GM23338 (cell line): ENCODE data around the gene INPP5A. TPM values are rescaled to one million over a fixed set of nuclear protein-coding genes. Genes with fewer than 3 reads are reported as not detected.

Source experiments
- ATAC-seq: fragments of 200-7000 bp; cut with Tn5 transposase; 3 replicates; pipeline ENCODE4 v1.9.1; 2020
- DNase-seq: peaks from one replicate; pipeline ENCODE4 v3.0.0-alpha.2; 2015; ENCODE audit warnings: low spot score
- H2AFZ ChIP-seq: fragments of 200-600 bp; sonication (generic); 2 replicates; pipeline ENCODE4 v1.8.0; 2016; ENCODE audit warnings: antibody characterized with exemption, mild to moderate bottlenecking, moderate library complexity
- H3F3A ChIP-seq: fragments of 200-600 bp; sonication (generic); replicated peaks from 2 replicates; pipeline ENCODE4 v1.8.0; 2017; ENCODE audit warnings: antibody characterized with exemption, mixed run types, low read depth
- H3K27ac ChIP-seq: fragments of 200-600 bp; sonication (generic); 2 replicates; pipeline ENCODE4 v1.6.1; 2016; ENCODE audit warnings: low read depth
- H3K27me3 ChIP-seq: fragments of 200-600 bp; sonication (generic); 2 replicates; pipeline ENCODE4 v1.8.0; 2016; ENCODE audit warnings: mild to moderate bottlenecking, mixed run types, moderate library complexity; ENCODE audit not compliant: insufficient read depth
- H3K36me3 ChIP-seq: fragments of 200-600 bp; sonication (generic); 2 replicates; pipeline ENCODE4 v1.8.0; 2016; ENCODE audit warnings: mild to moderate bottlenecking; ENCODE audit not compliant: insufficient read depth
- H3K4me1 ChIP-seq: fragments of 200-600 bp; sonication (generic); 2 replicates; pipeline ENCODE4 v1.8.0; 2016; ENCODE audit warnings: mild to moderate bottlenecking, moderate library complexity; ENCODE audit not compliant: insufficient read depth
- H3K4me2 ChIP-seq: fragments of 200-600 bp; sonication (generic); 2 replicates; pipeline ENCODE4 v1.7.1; 2017; ENCODE audit warnings: mixed run types
- H3K4me3 ChIP-seq: fragments of 200-600 bp; sonication (generic); 2 replicates; pipeline ENCODE4 v1.6.1; 2016; ENCODE audit warnings: mixed run types
- H3K79me2 ChIP-seq: fragments of 200-600 bp; sonication (generic); replicated peaks from 2 replicates; pipeline ENCODE4 v1.8.0; 2017; ENCODE audit warnings: mild to moderate bottlenecking; ENCODE audit not compliant: insufficient read depth
- H3K9me2 ChIP-seq: fragments of 200-600 bp; sonication (generic); 2 replicates; pipeline ENCODE4 v1.8.0; 2017; ENCODE audit not compliant: insufficient read depth
- H4K20me1 ChIP-seq: fragments of 200-600 bp; sonication (generic); replicated peaks from 2 replicates; pipeline ENCODE4 v1.8.0; 2017; ENCODE audit warnings: mild to moderate bottlenecking; ENCODE audit not compliant: insufficient read depth
- H3K27ac Mint-ChIP-seq: 2 replicates; pipeline ENCODE4 v1.8.0; 2020; ENCODE audit warnings: inconsistent platforms, mild to moderate bottlenecking, moderate library complexity, mixed read lengths
- H3K27me3 Mint-ChIP-seq: 3 replicates; pipeline ENCODE4 v1.8.0; 2022; ENCODE audit warnings: low read depth, mild to moderate bottlenecking, moderate library complexity, mixed read lengths, inconsistent platforms; ENCODE audit not compliant: insufficient read depth, poor library complexity
- H3K36me3 Mint-ChIP-seq: 3 replicates; pipeline ENCODE4 v1.8.0; 2021; ENCODE audit warnings: low read depth, mild to moderate bottlenecking, inconsistent platforms, moderate library complexity, mixed read lengths
- H3K4me1 Mint-ChIP-seq: 3 replicates; pipeline ENCODE4 v1.8.0; 2020; ENCODE audit warnings: mild to moderate bottlenecking, inconsistent platforms, mixed read lengths
- H3K4me3 Mint-ChIP-seq: 3 replicates; pipeline ENCODE4 v1.8.0; 2021; ENCODE audit warnings: moderate library complexity, mild to moderate bottlenecking, inconsistent platforms, mixed read lengths
- H3K9me3 Mint-ChIP-seq: 3 replicates; pipeline ENCODE4 v1.8.0; 2020; ENCODE audit warnings: moderate library complexity, mild to moderate bottlenecking, inconsistent platforms, mixed read lengths
- ETS1 ChIP-seq: IDR thresholded peaks from 2 replicates; pipeline ENCODE4 v1.6.1; 2016; ENCODE audit warnings: antibody characterized with exemption
- EZH2 ChIP-seq: fragments of 200-600 bp; sonication (generic); IDR thresholded peaks from one replicate; pipeline ENCODE4 v1.8.0; 2017; ENCODE audit warnings: antibody characterized with exemption, mild to moderate bottlenecking, low read depth; ENCODE audit not compliant: unreplicated experiment
- EZH2phosphoT487 ChIP-seq: fragments of 200-600 bp; sonication (generic); IDR thresholded peaks from one replicate; pipeline ENCODE4 v1.8.1; 2018; ENCODE audit warnings: antibody characterized with exemption; ENCODE audit not compliant: unreplicated experiment
- JUNB ChIP-seq: IDR thresholded peaks from one replicate; pipeline ENCODE4 v1.6.1; 2016; ENCODE audit warnings: antibody characterized with exemption; ENCODE audit not compliant: unreplicated experiment
- REST ChIP-seq: IDR thresholded peaks from one replicate; pipeline ENCODE4 v1.6.1; 2018; ENCODE audit warnings: antibody characterized with exemption; ENCODE audit not compliant: unreplicated experiment
- STAT1 ChIP-seq: IDR thresholded peaks from one replicate; pipeline ENCODE4 v1.6.1; 2016; ENCODE audit warnings: antibody characterized with exemption; ENCODE audit not compliant: unreplicated experiment
- ZNF331 ChIP-seq: fragments of 250-450 bp; sonication (Bioruptor Pico); IDR thresholded peaks from 2 replicates; pipeline ENCODE4 v1.5.0; 2020; ENCODE audit warnings: low read depth, mild to moderate bottlenecking, moderate library complexity
- polyA plus RNA-seq: library from polyadenylated mRNA; unstranded; fragments of >200 nt; fragmentation: Nextera tagmentation; extraction: Ambion mirVana; gene quantifications from 2 replicates; pipeline ENCODE4 v1.2.1, GENCODE V29; 2016
- total RNA-seq: library from RNA; depleted of rRNA; stranded (reverse); fragments of >200 nt; shearing (Covaris generic); gene quantifications from 2 replicates; pipeline ENCODE4 v1.2.3, GENCODE V29; 2014

INPP5A gene
- total and polyA plus RNA-seq, 2 experiments from 2014 or later: 5.9 to 40.6 TPM

- peaks cover 6% of the 10 kb centered on the region; the same call in 2 of the 3 replicates for H3K4me1 Mint-ChIP-seq
- H3K9me3 Mint-ChIP-seq: peaks cover 34% of the 10 kb centered on the region
- Histone ChIP-seq H3K4me2 (no peak overlapping the region), H3K4me1 (no peaks in the 10 kb centered on the region), H3K4me3 (no peak overlapping the region), H2AFZ (no peak overlapping the region), H3K9me2 (peaks cover 3% of the 10 kb centered on the region; the same call in 1 of the 2 replicates), H3K27me3 (no peaks in the 10 kb centered on the region), H4K20me1 (no peaks in the 10 kb centered on the region), H3F3A (no peaks in the 10 kb centered on the region), H3K36me3 (peaks cover 5% of the 10 kb centered on the region; the same call in 1 of the 2 replicates), H3K27ac (no peak overlapping the region), H3K79me2 (no peaks in the 10 kb centered on the region)
- H3K36me3 Mint-ChIP-seq: peaks cover 19% of the 10 kb centered on the region
- TF ChIP-seq ZNF331 (CRISPR knock-in tag) (no peak), EZH2 (no peak), STAT1 (no peak), ETS1 (no peak), JUNB (no peak), REST (no peak), EZH2phosphoT487 (no peak)
- H3K27me3 Mint-ChIP-seq: peaks cover 20% of the 10 kb centered on the region
- ATAC-seq (no peak), DNase-seq (no peak)
- no peak overlapping the region for H3K4me3 Mint-ChIP-seq
- H3K27ac Mint-ChIP-seq: no peak overlapping the region
Observed at GRCh38 chr10:132615341-132616169, 78.0 kb downstream of the INPP5A start.

- H3K36me3 Mint-ChIP-seq: peaks cover 27% of the 10 kb centered on the region
- Histone ChIP-seq H3F3A (no peaks in the 10 kb centered on the region), H3K4me2 (no peak overlapping the region), H3K36me3 (peaks cover 11% of the 10 kb centered on the region; the same call in 1 of the 2 replicates), H3K27ac (no peak overlapping the region), H4K20me1 (no peaks in the 10 kb centered on the region), H3K4me3 (no peak overlapping the region), H3K79me2 (no peaks in the 10 kb centered on the region), H3K9me2 (peaks cover 3% of the 10 kb centered on the region; the same call in 1 of the 2 replicates), H2AFZ (no peak overlapping the region), H3K27me3 (no peaks in the 10 kb centered on the region), H3K4me1 (no peaks in the 10 kb centered on the region)
- ATAC-seq (no peak), DNase-seq (no peak)
- no peak overlapping the region for H3K4me3 Mint-ChIP-seq
- peaks cover 42% of the 10 kb centered on the region for H3K9me3 Mint-ChIP-seq
- peaks cover 20% of the 10 kb centered on the region for H3K27me3 Mint-ChIP-seq
- H3K27ac Mint-ChIP-seq: no peak overlapping the region
- peaks cover 6% of the 10 kb centered on the region; the same call in 2 of the 3 replicates for H3K4me1 Mint-ChIP-seq
- TF ChIP-seq JUNB (no peak), EZH2phosphoT487 (no peak), REST (no peak)
Observed at GRCh38 chr10:132616170-132616995, 78.8 kb downstream of the INPP5A start.
